SKM-1 (cell line): Measurements from ENCODE around the gene UHRF1.
A peak's percentile ranks its signal among the peaks of the same experiment; 100 is the strongest.
"Not testable (repeated sequence)": the region's sequence is repeated elsewhere in the genome, so short reads cannot be mapped to it uniquely, and the experiment has no call there.

ENCODE experiments used
- DNase-seq: peaks from one replicate; lab custom pipeline; 2025; ENCODE audit not compliant: unreplicated experiment; lab: John Stamatoyannopoulos, UW

The UHRF1 gene

GRCh38 chr19:4970558-4971423 is 61.5 kb downstream of the UHRF1 start:
- no peak for DNase-seq

- DNase-seq: no peak
These were observed 62.1 kb downstream of the UHRF1 start for GRCh38 chr19:4971424-4971793.

- no peak for DNase-seq
These were observed 62.7 kb downstream of the UHRF1 start for GRCh38 chr19:4971816-4972495.

- no peak for DNase-seq
These were observed 63.4 kb downstream of the UHRF1 start for GRCh38 chr19:4972509-4973230.

GRCh38 chr19:4974880-4975469 is 65.7 kb downstream of the UHRF1 start:
- no peak for DNase-seq

GRCh38 chr19:4975601-4976000 is 66.3 kb downstream of the UHRF1 start:
- DNase-seq: not testable (repeated sequence)

GRCh38 chr19:4976401-4977298 is 67.3 kb downstream of the UHRF1 start:
- peak; percentile 98 for DNase-seq

- no peak for DNase-seq
These were observed 68.2 kb downstream of the UHRF1 start for GRCh38 chr19:4977299-4978174.

GRCh38 chr19:4979211-4979807 is 70.0 kb downstream of the UHRF1 start:
- no peak for DNase-seq

GRCh38 chr19:4980067-4980466 is 70.8 kb downstream of the UHRF1 start:
- DNase-seq: no peak

- no peak for DNase-seq
These were observed 71.8 kb downstream of the UHRF1 start for GRCh38 chr19:4980838-4981680.

- DNase-seq: no peak
These were observed 72.3 kb downstream of the UHRF1 start for GRCh38 chr19:4981681-4981958.

- no peak for DNase-seq
These were observed 74.2 kb downstream of the UHRF1 start for GRCh38 chr19:4983346-4984105.

- no peak for DNase-seq
These were observed 74.7 kb downstream of the UHRF1 start for GRCh38 chr19:4984106-4984380.

GRCh38 chr19:4984438-4984990 is 75.2 kb downstream of the UHRF1 start:
- DNase-seq: no peak

- DNase-seq: no peak
These were observed 76.3 kb downstream of the UHRF1 start for GRCh38 chr19:4985551-4985991.

- DNase-seq: no peak
These were observed 76.8 kb downstream of the UHRF1 start for GRCh38 chr19:4986056-4986455.
